HL-60/S4 (cell line): ENCODE results near the gene WDR91.

Experiments
- in situ Hi-C: fragments of 300-500 bp; cut with MboI; formaldehyde crosslinking; loops from 2 replicates; pipeline ENCODE4 v1.14.3; 2022; ENCODE audit warnings: low sequenced_read_pairs

WDR91 gene

DNA sequence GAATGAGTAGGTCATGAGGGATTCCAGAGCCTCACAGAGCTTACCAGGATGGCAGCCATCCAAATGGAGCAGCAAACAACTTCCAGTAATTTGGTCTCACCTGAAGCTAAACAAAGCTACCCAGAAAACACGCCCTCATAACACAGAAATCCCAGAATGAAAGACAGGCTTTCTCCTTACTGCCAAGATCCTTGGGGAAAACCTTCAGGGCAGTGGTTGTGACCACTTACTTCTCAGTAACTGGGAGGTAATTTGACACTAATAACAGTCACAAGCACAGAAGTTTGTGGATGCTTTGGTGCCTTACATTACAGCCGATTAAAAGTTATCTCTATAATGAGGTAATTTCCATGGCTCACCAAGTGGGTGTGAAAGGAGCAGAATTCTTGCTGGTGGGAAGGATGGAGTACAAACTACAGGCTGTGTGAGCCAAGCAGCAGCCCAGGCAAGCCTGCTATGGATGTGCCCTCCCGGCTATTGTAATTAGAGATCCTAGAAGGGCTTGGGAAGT, 10.4 kb downstream of the WDR91 start:
- in situ Hi-C loops: no loop called here

DNA sequence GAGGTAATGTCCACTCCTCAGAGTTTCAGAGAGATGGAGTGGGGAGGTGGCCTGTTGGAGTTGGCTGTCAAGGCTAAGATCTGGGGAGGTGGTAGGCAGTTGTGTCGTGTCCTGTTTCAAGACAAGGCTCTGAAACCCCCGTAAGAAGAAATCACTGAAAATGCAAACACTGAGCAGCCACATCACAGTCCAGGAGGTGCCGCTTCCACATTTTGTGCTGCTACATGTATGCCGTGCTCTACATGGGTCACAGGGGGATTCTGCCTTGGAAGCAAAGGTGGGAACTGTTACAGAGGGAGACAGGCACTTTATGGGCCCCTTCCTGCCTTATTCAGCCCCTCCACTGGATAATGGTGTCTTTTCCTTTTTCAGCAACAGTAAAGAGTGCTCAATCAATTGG, 11.9 kb downstream of the WDR91 start:
- in situ Hi-C loops: no loop called here

DNA sequence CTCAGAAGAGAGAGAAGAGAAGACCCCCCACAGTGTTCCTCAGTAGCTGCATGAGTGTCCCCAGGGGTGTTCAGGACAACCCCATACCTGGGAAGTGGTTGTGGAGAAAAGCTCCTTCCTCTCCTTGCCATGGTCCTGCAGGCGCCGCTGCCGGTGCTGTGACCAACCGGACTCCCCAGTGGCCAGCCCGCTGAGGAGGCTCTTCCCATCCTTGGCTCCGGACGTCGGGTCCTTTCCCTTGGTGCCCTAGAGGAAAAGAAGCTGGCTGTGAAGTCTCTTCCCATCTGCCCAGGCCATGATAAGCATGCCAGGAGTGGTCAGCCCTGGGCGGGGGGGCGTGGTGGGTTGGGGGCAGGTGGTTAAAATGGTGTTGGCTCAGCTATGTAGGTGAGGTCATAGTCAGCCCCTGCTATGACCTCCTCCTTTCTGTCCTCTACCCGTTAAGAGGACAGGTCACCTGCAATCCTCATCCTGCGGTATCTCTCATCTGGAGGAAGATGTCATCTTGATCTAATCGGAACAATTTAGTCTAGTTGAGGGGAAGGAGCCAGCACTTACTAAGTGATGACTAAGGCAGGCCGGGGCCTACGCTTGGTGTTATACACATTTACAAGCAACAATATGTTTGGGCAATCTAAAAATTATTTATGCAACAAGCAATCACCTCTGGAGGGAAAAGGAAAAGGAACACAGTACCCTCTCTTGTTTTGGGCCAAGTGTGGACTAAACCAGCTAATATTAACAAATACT, 13.2 kb downstream of the WDR91 start:
- in situ Hi-C loops: no loop called here

DNA sequence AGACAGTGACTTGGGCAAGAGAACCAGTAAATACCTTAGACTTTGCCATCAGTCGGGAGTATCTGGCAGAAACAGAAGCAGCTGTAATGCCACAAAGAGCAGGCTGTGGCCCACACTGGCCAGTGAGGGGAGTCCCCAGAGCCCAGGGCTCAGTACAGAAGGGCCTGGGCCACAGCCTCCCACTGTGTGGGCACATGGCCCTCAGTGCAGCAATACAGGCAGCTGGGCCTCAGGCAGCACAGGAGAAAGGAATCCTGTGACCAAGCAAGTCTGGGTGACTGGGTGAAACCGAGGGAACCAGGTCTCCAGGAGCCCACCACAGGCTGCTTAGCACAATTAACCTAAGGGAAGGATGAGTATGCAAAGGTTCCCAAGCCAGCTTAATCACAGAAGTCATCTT, 14.0 kb downstream of the WDR91 start:
- in situ Hi-C loops: no loop called here

DNA sequence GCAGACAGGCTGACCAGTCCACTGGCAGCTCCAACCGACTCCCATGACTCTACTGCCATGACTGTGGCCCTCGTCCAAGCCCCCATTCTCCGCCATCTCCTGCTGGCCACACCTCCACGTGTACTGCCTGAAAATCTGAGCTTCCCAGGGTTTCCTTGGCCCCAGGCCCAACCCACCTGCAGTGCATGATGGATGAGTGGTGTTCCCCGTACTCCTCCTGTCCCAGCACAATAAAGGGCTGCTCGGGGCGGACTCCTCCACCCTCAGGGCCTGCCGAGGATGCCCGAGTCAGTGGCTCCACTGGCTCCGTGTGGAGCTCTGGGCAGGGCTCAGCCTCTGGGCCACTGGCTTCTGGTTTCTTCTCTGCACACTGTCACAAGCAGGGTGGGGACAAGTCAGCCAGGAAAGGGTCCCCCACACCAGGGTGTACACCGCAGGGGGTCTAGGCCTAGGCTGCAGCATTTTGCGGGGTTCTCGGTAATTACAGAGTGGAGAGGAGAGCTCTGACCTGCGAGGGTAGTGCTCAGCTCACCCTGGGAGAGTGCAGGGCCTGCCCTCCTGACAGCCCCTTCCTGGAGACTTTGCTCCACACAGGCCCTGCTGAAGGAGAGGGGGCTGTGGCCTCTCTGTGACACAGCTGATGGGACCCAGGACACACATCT, 15.2 kb downstream of the WDR91 start:
- in situ Hi-C loops: no loop called here

DNA sequence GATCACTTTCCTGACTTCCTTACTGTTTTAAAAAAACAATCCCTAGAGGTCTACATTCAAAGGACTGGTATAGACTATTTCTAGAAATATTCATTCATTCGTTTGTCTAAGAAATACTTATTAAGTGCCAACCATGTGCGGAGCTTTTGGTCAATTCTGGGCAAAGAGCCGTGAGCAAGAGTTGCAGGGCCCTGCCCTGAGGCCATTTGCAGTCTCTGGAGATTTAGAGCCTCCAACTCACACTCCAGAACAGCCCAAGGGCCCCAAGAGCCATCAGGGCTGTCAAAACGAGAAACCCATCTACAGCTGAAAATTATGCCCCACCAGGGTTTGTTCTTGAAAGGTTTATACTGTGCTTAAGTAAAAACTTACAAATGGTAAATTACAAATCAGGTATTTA, 16.2 kb downstream of the WDR91 start:
- in situ Hi-C loops: no loop called here

DNA sequence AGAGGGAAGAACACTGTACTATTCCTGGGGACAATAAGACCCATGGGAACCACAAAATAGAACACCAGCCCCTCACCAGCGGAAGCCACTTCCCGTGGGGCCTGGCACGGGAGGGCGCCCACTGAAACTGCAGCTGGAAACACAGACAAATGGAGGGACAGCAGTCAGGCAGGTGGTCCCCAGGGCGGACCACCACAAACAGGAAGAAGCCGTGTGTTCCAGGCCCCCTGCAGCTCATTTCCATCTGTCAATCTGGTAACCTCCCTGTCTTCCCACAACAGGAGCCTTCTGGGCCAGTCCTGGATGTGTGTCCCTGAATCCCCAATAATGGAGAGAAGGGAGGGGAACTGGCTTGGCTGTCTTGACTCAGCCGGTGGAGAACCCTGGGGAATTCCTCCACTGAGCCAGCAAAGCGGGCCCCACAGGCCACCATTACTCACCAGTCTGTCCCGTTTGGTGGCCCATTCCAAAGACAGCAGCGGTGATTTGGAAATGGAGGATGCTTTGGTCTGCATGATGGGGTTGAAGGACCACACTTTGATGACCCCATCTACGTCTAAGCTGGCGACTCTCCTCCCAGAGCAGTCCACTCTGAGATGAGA, 16.7 kb downstream of the WDR91 start:
- in situ Hi-C loops: no loop called here

DNA sequence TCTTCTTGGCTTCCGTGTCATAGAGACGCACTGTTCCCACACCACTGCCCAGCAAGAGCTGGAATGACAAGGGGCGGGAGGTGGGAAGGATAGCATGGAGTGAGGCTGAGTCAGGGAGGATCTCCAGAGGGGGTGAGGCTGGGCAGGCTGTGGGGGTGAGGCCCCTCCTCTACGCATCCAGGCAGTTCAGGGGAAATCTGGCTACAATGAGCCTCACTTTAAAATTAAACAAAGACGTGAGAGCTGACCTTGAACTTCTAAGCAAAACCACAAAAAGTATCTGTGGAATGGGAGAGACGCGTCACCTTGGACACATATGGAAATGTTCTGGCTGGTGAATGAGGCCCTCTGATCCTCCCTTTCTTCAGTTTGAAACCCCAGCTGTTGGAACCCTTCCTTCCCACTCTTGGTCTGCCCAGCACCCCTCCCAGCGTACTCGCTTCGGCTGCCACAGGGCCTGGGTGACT, 17.7 kb downstream of the WDR91 start:
- in situ Hi-C loops: no loop called here

DNA sequence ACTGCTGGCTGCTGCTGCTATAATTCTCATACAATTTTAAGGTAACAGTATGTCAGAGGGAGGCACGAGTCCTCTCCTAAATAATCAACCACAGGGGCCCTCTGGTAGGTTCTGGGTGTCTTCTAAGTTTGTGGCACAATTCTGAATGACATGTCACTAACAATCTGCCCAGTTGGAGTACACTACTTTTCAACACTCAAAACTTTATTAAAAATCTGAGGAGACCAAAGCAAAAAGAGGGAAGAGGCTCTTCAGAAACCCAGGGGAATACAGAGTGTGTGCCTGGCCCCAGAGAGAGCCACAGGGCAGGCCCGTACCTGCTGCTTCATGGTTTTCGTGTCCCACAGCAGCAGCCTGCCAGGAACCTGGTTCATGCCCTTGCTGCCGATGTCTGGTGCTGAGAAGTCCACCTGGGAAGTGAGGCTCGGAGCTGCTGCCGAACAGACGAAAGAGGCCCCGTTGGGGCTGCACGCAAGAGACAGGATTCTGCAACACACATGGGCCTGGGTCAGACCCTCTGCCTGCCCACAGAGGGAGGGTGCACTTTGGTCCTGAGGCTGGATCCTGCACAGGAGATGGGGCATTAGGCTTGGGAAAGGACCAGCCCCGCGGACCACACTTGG, 18.3 kb downstream of the WDR91 start:
- in situ Hi-C loops: no loop called here

DNA sequence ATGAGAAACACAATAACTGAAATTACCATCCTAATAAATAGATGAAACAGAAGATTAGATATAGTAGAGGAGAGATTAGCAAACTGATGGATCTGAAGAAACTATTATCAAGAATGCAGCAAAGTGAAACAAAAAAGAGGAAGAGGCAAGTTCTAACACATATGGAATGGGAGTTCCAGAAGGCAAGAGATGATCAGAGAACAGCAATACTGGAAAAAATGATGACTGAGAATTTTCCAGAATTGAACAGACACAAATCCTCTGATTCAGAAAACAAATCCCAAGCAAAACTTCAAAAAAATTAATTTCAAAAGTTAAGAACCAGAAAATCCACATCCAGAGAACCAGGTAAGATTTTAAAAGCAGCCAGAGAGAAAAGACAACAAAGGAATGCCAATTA, 20.6 kb downstream of the WDR91 start:
- in situ Hi-C loops: no loop called here

DNA sequence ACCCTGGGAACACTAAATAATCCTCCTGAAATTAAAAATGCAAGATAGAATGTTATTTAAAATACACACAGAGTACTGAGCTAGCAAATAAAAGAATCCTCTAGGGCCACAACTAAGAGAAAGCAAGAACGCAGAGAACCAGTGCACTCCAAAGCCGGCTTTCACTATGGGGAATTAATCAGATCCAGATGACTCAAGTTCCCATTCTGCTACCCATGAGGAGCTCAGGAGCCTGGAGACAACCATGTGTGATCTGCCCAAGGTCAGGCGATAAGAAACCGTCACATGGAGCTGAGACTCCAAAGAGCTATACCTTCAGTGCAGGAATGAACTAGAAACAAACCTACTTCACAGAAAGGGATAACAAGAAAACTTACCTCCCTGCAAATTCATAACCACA, 21.4 kb downstream of the WDR91 start:
- in situ Hi-C loops: no loop called here

DNA sequence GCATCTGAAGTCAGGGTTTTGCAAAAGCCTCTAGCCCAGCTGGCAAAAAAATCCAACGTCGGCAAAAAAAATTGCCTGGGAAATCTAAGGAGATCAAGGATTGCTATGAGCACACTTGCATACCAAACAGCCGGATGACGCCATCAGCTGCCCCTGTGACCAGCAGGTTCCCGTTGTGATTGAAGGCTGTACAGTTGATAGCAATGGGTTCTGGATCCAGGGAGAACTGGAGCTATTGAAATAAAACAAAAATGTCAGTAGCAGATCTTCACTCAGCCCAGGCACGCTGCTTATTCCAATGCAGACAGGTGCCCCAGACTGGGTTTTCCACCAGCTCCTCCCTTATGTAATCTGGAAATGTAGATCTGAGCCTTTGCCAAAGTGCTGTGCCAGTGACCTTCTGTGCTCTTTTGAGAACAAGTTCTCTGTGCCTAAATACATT, 22.1 kb downstream of the WDR91 start:
- in situ Hi-C loops: no loop called here

DNA sequence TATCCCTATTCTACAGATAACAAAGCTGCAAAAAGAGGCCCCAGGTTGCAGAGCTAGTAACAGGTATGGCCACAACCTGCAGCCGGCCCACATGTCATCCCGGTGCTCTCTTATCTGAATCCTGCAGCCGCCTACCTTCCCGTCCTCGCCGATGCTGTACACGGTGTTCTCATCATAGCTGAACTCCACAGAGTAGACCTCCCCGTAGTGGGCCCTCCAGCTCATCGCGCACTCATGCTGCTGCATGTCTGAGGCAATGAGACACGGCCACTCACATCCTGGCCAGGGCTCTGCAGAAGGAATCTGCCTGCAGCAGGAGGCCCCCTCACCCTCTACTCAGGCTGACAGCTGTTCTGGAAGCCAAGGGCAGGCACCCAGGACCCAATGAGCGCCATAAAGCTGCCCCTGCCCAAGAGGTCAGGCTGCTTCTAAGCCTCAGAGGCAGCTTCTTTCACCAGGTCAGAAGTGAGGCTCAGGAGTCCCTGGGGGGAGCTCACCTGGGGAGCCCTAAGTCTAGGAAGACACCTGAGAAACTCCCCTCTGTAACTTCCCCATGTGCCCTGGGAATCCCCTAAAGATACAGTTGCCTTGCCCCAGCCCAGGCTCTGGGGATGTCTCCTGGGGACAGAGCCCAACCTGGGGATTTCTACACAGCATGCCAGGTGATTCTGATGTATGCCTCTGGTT, 22.9 kb downstream of the WDR91 start:
- in situ Hi-C loops: no loop called here

DNA sequence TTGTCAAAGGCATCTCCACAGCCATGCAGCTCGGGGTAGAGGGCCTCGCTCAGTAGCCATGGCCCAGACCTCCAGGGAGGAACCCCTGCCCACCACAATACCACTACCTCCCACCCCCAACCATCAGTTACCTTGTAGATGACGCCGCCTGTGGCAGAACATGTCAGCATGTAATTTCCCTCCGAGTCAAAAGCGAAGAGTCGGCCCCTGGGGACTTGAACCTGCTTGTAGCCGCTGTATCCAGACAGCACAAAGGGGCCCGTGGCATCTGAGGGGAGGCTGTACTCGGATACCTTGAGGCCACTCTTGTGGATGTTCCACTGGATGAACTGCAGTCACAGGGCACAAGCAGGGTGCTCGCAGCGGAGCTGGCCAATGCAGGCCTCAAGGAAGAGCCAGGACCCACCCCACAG, 24.5 kb downstream of the WDR91 start:
- in situ Hi-C loops: no loop called here

DNA sequence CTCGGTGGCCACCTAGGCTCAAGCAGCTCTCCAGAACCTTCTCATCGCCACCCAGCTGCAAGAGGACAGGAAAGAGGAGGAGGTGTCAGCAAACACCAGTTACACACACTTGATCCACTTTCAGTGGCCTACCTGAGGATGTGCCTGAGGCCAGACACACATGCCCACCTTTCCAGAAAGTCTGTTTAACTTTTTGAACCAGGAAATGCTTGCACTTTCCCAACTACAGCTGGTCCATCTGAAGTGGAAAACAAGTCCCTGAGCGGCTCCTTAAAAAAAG, 25.1 kb downstream of the WDR91 start:
- in situ Hi-C loops: no loop called here

DNA sequence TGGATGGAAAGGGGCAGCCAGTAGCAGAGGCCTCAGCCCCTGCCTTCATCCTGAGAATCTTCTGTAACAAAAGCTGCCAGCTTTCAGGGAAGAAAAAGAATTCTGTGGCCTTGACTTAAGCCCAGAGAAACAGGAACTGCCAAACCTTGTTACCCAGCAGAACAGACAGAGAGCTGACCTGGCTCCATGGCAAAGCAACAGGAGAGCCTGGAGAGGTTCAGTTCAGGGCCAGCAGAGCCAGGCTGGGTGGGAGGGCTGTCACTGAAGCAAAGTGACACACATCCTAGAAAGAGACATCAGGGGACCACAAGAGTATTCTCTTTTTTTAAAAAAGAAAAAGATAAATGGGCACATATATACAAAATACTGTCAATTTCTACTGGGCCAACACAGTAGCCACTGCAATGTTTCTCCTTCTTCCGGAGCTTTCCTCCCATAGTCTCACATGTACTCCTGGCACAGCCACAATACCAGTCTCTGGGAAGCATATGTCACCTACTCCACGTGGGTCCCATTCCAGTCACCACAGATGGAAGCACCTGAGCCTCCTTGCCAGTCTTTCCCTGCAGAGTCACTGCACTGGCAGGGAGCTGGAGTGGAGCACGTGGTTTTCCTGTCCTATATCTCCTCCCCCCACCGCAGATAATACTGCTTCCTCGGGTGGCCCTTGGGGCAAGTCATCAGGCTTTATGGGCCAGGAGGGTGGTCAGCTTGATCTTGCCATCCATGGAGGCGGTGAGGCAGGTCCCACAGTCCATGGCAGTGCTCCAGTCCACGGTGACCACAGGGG, 25.7 kb downstream of the WDR91 start:
- in situ Hi-C loops: no loop called here

DNA sequence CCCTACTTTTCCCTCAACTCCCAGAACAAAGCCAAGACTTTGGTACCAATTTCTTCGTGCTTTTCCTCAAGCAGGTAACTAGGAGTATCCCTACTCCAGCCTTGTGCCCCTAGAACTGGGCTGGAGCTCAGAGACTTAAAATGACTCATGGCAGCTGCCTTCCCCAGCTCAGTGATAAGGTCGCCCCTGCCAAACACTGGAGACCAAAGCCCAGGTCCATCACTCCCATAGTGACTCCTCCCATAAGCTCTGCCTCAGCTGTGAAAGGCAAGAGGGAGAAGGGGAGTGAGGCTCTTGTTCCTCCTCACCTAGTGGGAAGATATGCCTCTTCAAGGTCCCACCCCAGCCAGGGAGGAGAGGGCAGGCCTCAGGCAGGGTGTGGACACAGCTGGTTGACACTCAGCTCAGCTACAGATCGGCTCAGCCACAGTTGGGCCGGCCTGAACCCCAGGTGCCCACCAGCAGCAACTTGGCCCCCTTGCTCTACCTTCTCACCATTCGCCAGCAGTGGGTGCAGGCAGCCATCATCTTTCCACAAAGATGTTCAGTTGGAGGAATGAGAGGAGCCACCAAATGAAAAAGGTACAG, 27.0 kb downstream of the WDR91 start:
- in situ Hi-C loops: no loop called here

DNA sequence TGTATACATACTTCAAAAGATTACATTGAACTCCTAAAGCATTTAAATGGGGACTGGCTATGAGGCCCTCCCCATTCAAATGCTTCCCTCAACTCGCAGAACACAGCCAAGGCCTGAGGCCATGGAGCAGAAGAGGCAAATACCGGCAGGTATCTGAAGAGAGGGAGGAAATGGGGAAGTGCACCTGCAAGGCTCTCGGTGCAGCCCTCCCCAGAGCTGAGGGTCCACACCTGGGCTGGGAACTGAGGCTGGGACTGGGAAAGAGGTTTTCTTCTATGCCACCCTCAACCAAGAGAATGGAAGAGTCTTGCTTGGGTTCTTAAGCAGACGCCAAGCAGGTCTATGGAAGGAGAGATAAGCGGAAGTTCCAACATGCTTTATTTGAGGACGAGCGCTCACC, 27.8 kb downstream of the WDR91 start:
- in situ Hi-C loops: no loop called here

DNA sequence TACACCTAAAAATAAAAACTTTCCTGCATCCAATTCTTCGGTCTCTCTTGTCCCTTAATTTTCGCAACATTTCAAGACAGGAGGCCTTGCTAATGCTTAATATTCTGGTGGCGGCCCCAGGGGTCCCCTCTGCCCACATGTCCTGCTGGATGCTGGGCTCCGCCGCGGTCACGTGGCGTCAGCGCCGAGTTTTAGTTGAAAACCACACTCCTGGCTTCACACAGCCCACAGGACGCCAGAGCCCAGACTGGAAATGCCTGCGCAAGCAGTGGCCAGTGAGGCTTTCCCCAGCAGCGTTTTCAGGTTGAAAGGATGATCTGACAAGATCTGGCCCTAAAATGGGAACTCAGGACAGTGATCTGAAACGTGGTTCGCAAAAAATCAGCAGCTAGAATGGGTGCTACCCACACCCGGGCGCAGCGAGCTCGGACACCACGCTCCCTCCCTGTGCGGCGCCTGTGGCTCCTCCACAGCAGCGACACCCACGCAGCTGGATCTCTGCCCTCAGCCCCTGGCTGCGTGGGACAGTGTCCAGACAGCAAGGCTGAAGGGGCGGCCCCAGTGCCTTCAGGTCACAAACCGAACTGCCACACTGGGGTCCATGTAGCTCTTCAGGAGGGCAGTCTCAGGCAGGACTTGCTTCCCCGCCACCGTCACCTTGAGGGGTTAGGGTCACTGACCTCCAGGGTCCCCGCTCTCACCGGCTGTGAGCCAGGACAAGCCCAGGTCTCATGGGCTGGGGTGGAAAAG, 29.2 kb downstream of the WDR91 start:
- in situ Hi-C loops: no loop called here
